Measurements from ENCODE around the gene PDZK1IP1.
"Not testable (repeated sequence)": the region's sequence is repeated elsewhere in the genome, so short reads cannot be mapped to it uniquely, and the experiment has no call there.

The PDZK1IP1 gene

DNA sequence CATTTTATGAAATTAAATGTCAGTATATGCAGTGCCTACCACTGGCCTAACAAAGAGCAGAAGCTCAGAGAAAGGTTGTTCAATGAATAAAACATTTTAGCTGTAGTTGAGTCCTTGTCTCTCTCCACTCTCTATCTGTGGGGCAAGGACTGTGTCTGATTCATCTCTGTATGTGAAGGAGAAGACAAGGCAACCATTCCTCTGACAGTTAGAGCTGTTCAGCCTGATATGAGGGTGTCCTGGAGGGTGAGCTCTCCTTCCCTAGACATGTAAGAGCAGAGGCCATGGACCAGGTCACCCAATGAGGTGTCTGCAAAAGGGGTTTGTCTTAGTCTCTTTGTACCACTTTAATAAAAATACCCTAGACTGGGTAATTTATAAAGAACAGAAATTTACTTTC, 4.5 kb upstream of the PDZK1IP1 start:
- no peak overlapping the region for H3K4me3 ChIP-seq (ENCODE audit: low read length)
- no peak for DNase-seq (ENCODE audit: low read depth)
- TF ChIP-seq, protein P1, sequence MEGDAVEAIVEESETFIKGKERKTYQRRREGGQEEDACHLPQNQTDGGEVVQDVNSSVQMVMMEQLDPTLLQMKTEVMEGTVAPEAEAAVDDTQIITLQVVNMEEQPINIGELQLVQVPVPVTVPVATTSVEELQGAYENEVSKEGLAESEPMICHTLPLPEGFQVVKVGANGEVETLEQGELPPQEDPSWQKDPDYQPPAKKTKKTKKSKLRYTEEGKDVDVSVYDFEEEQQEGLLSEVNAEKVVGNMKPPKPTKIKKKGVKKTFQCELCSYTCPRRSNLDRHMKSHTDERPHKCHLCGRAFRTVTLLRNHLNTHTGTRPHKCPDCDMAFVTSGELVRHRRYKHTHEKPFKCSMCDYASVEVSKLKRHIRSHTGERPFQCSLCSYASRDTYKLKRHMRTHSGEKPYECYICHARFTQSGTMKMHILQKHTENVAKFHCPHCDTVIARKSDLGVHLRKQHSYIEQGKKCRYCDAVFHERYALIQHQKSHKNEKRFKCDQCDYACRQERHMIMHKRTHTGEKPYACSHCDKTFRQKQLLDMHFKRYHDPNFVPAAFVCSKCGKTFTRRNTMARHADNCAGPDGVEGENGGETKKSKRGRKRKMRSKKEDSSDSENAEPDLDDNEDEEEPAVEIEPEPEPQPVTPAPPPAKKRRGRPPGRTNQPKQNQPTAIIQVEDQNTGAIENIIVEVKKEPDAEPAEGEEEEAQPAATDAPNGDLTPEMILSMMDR (conservative IDR thresholded peaks at IDR 0.05; ENCODE audit: low read length): no peak

DNA sequence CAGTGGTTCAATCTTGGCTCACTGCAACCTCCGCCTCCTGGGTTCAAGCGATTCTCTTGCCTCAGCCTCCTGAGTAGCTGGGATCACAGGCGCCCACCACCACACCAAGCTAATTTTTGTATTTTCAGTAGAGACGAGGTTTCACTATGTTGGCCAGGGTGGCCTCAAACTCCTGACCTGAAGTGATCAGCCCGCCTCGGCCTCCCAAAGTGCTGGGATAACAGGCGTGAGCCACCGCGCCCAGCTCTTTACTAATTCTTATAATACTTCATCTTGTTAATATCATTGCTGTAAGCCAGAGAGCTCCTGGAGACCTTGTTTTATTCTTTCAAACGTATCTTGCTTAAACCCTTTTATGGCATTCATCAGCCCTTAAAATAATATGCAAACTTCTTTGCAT, 3.7 kb upstream of the PDZK1IP1 start:
- DNase-seq (ENCODE audit: low read depth): not testable (repeated sequence)

GRCh38 chr1:47192458-47193384, 2.9 kb upstream of the PDZK1IP1 start:
- TF ChIP-seq, protein P1 (conservative IDR thresholded peaks at IDR 0.05; ENCODE audit: low read length): peak; percentile 98
- peak; percentile 50 for DNase-seq (ENCODE audit: low read depth)
- no peak overlapping the region for H3K4me3 ChIP-seq (ENCODE audit: low read length)

More for the DNA sequence above, 3.7 kb upstream of the PDZK1IP1 start:
- H3K4me3 ChIP-seq (ENCODE audit: low read length): not testable (repeated sequence)

- DNase-seq (ENCODE audit: low read depth): no peak
- TF ChIP-seq, protein P1 (conservative IDR thresholded peaks at IDR 0.05; ENCODE audit: low read length): no peak
- H3K4me3 ChIP-seq (ENCODE audit: low read length): no peak overlapping the region
These were observed 2.2 kb upstream of the PDZK1IP1 start for GRCh38 chr1:47191940-47192457.

DNA sequence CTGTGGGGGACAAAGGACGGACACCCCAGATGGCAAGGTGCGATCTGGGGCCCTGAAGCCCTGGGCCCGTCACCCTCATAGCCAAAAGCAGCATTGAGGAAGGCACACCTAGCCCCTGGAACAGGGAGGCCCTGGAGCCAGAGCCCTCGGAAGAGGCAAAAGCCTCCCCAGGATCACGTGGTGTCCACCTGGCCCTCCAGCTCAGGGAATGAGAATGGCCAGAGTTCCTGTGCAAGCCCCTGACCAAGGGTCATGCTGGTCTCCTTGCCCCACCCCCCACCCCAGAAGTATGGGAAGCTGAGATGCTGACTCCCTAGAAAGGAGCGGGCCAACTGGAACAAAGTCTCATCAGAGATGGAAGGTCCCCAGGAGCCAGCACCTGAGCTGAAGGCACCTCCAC, 1.0 kb upstream of the PDZK1IP1 start:
- no peak overlapping the region for H3K4me3 ChIP-seq (ENCODE audit: low read length)
- TF ChIP-seq, protein P1 (conservative IDR thresholded peaks at IDR 0.05; ENCODE audit: low read length): no peak
- DNase-seq (ENCODE audit: low read depth): no peak

- no peak for DNase-seq (ENCODE audit: low read depth)
- no peak overlapping the region for H3K4me3 ChIP-seq (ENCODE audit: low read length)
- TF ChIP-seq, protein P1 (conservative IDR thresholded peaks at IDR 0.05; ENCODE audit: low read length): no peak
These were observed 646 bp upstream of the PDZK1IP1 start for GRCh38 chr1:47190509-47190855.

- DNase-seq (ENCODE audit: low read depth): no peak
- TF ChIP-seq, protein P1 (conservative IDR thresholded peaks at IDR 0.05; ENCODE audit: low read length): no peak
- no peak overlapping the region for H3K4me3 ChIP-seq (ENCODE audit: low read length)
These were observed 748 bp downstream of the PDZK1IP1 start for GRCh38 chr1:47188791-47189785.

All from AG10803 (cell line).